Measurements from ENCODE around the gene SLC35F2. TPM values are rescaled to one million over a fixed set of nuclear protein-coding genes. Genes with fewer than 3 reads are reported as not detected.

Gene SLC35F2
- total RNA-seq, 1 donor from 2014 or later = 13.3 TPM

GRCh38 chr11:107751082-107751481, 107.5 kb downstream of the SLC35F2 start:
- DNase-seq (ENCODE audit: extremely low spot score in 2 of 2) = no peak
- Histone ChIP-seq H3K27me3 (no peaks in the 10 kb centered on the region), H3K27ac (no peak overlapping the region), H3K36me3 (no peaks in the 10 kb centered on the region), H3K4me1 (no peaks in the 10 kb centered on the region), H3K9me3 (no peaks in the 10 kb centered on the region), H3K4me3 (no peak overlapping the region)
- intact Hi-C loops (cut with DNase I) = no loop called here
- TF ChIP-seq CTCF (IDR thresholded peaks at IDR 0.05) (no peak), POLR2A (IDR thresholded peaks at IDR 0.05) (no peak), POLR2AphosphoS5 (IDR thresholded peaks at IDR 0.05; ENCODE audit: insufficient read depth in 1 of 2, low read depth in 1 of 2) (no peak)

GRCh38 chr11:107750313-107750712, 108.3 kb downstream of the SLC35F2 start:
- Histone ChIP-seq H3K9me3 (no peaks in the 10 kb centered on the region), H3K27me3 (no peaks in the 10 kb centered on the region), H3K36me3 (no peaks in the 10 kb centered on the region), H3K4me3 (no peak overlapping the region), H3K4me1 (no peaks in the 10 kb centered on the region), H3K27ac (no peak overlapping the region)
- no peak for DNase-seq (ENCODE audit: extremely low spot score in 2 of 2)
- intact Hi-C loops (cut with DNase I) = no loop called here
- TF ChIP-seq CTCF (IDR thresholded peaks at IDR 0.05) (no peak), POLR2A (IDR thresholded peaks at IDR 0.05) (no peak), POLR2AphosphoS5 (IDR thresholded peaks at IDR 0.05; ENCODE audit: insufficient read depth in 1 of 2, low read depth in 1 of 2) (no peak)

GRCh38 chr11:107747622-107748021, 111.0 kb downstream of the SLC35F2 start:
- H3K4me1 ChIP-seq = no peaks in the 10 kb centered on the region
- intact Hi-C loops (cut with DNase I) = no loop called here
- no peak overlapping the region for H3K27ac ChIP-seq
- TF ChIP-seq POLR2AphosphoS5 (IDR thresholded peaks at IDR 0.05; ENCODE audit: insufficient read depth in 1 of 2, low read depth in 1 of 2) (no peak), POLR2A (IDR thresholded peaks at IDR 0.05) (no peak), CTCF (IDR thresholded peaks at IDR 0.05) (no peak)
- no peaks in the 10 kb centered on the region for H3K9me3 ChIP-seq
- no peaks in the 10 kb centered on the region for H3K27me3 ChIP-seq
- no peaks in the 10 kb centered on the region for H3K36me3 ChIP-seq
- H3K4me3 ChIP-seq = no peak overlapping the region
- DNase-seq (ENCODE audit: extremely low spot score in 2 of 2) = no peak

GRCh38 chr11:107744736-107745135, 113.9 kb downstream of the SLC35F2 start:
- Histone ChIP-seq H3K36me3 (no peaks in the 10 kb centered on the region), H3K27me3 (no peaks in the 10 kb centered on the region), H3K9me3 (no peaks in the 10 kb centered on the region), H3K4me1 (no peaks in the 10 kb centered on the region), H3K4me3 (no peak overlapping the region), H3K27ac (no peak overlapping the region)
- intact Hi-C loops (cut with DNase I) = no loop called here
- TF ChIP-seq POLR2A (IDR thresholded peaks at IDR 0.05) (no peak), POLR2AphosphoS5 (IDR thresholded peaks at IDR 0.05; ENCODE audit: insufficient read depth in 1 of 2, low read depth in 1 of 2) (no peak), CTCF (IDR thresholded peaks at IDR 0.05) (no peak)
- DNase-seq (ENCODE audit: extremely low spot score in 2 of 2) = no peak

- H3K4me3 ChIP-seq = no peak overlapping the region
- H3K27ac ChIP-seq = no peak overlapping the region
- no peaks in the 10 kb centered on the region for H3K9me3 ChIP-seq
- H3K36me3 ChIP-seq = no peaks in the 10 kb centered on the region
- TF ChIP-seq CTCF (IDR thresholded peaks at IDR 0.05) (no peak), POLR2A (IDR thresholded peaks at IDR 0.05) (no peak), POLR2AphosphoS5 (IDR thresholded peaks at IDR 0.05; ENCODE audit: insufficient read depth in 1 of 2, low read depth in 1 of 2) (no peak)
- DNase-seq (ENCODE audit: extremely low spot score in 2 of 2) = no peak
- H3K4me1 ChIP-seq = no peaks in the 10 kb centered on the region
- no peaks in the 10 kb centered on the region for H3K27me3 ChIP-seq
- intact Hi-C loops (cut with DNase I) = no loop called here
Measured at GRCh38 chr11:107743191-107743590, 115.4 kb downstream of the SLC35F2 start.

Measured in vagina (tissue), 2 donors.